GM21447 (cell line): ENCODE results near the gene ZMYND8.
"Not testable (repeated sequence)": the region's sequence is repeated elsewhere in the genome, so short reads cannot be mapped to it uniquely, and the experiment has no call there.

ENCODE experiments used
- ATAC-seq: cut with Tn5 transposase; IDR thresholded peaks from one replicate; pipeline ENCODE4 v1.9.1; 2021; ENCODE audit not compliant: unreplicated experiment

Gene ZMYND8

GRCh38 chr20:47211036-47211435 is 145.5 kb downstream of the ZMYND8 start:
- no peak for ATAC-seq

DNA sequence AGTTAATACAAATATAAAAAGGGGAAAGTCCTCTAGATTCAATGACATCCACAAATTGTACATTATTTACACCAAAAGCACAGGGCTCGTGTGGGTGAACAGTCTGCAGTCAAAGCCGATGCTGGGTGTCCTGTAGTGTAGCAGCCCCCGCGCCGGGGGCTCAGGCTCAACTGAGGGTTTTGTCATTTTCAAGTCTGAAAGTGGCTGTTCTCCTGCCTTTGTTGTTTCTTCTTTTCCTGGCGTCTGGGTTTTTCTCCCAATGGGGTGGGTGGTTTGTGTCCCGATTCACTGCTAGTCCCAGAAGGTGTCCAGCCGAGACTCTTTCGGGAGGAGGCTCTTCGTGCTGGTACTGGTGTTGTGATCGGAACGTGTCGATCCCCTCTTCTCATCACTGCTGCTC is 146.0 kb downstream of the ZMYND8 start:
- no peak for ATAC-seq

- no peak for ATAC-seq
Measured at GRCh38 chr20:47209982-47210381, 146.5 kb downstream of the ZMYND8 start.

DNA sequence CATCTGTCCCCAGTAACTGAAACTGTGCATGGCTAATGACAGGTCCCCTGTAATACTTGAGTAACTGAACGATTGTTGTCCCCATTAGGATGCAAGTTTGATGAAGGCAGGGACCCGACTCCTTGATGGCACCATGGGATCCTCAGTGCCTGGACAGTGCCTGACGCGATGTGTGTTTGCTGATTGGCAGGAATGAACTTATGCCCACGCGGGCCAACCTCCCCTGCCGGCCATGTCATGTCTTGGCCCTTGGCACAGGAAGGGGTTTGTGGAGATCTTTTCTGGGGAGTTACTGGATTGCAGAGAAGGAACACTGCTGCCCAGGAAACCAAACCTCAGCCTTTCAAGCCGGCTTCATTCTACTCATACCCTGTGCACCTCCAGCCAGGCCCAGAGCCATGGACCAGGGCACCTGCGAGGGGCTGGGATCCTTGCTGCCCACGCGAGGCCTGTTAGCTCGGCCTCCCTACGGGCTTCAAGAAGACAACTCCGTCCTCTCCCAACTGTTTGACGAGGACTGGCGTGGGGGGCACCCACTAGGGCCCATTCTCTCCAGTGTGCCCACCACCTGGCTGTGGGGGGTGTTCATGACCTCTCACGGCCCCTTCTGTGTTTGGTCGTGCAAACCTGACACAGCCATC is 147.8 kb downstream of the ZMYND8 start:
- ATAC-seq, result no peak

- ATAC-seq, result no peak
Measured at GRCh38 chr20:47206962-47207641, 149.4 kb downstream of the ZMYND8 start.

GRCh38 chr20:47206552-47206951 is 149.9 kb downstream of the ZMYND8 start:
- ATAC-seq, result not testable (repeated sequence)

GRCh38 chr20:47205577-47206123 is 150.8 kb downstream of the ZMYND8 start:
- ATAC-seq, result no peak

DNA sequence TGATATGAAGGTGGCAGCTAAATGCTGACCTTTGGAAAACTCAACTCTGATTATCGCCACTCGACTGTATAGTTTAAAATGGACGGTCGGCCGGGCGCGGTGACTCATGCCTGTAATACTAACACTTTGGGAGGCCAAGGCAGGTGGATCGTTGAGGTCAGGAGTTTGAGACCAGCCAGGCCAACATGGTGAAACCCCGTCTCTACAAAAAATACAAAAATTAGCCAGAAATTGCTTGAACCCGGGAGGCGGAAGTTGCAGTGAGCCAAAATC is 151.7 kb downstream of the ZMYND8 start:
- ATAC-seq, result not testable (repeated sequence)

GRCh38 chr20:47204008-47204849 is 152.3 kb downstream of the ZMYND8 start:
- no peak for ATAC-seq

GRCh38 chr20:47202733-47203667 is 153.5 kb downstream of the ZMYND8 start:
- no peak for ATAC-seq

GRCh38 chr20:47201074-47201730 is 155.3 kb downstream of the ZMYND8 start:
- ATAC-seq, result no peak

- no peak for ATAC-seq
Measured at GRCh38 chr20:47198996-47199552, 157.4 kb downstream of the ZMYND8 start.

- no peak for ATAC-seq
Measured at GRCh38 chr20:47198254-47198671, 158.2 kb downstream of the ZMYND8 start.

DNA sequence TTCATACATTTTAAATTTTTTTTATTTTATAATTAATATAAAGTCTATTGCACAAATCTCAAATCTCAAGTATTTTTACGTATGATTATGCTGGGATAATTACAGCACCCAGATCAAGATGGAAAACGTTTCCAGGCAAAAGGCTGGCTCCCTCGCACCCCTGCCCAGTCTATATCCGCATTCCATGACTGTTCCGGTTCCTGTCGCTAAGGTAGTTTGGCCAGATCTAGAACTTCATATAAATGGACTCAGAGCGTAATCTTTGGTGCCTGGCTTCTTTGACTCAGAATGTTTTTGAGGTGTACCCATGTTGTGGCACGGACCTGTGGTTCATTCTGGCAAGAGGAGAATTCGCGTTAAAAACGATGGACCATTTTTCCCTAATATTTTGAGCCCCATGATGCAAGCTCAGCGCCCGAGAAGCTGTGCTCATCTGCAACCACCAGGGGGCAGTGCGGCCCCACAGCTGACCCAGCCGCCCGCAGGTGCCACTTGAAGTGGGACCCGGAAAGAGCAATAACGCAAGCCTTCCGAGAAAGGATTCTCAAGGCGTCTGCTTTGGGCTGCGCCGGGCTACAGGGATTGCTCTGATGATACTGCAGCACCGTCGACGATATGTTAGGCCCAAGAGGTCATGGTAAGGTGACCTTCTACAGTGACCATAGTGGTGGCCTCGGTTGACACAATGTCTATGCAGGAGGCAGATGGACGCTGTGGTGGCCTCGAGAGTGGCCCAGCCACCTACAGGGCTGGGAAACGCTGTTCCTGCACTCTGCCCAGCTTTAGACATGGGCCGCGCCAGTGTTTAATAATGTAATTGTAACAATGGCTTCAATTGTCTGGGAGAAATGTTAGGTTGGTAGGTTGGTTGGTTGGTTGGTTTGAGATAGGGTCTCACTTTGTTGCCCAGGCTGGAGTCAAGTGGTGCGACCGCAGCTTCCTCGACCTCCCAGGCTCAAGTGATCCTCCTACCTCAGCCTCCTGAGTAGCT is 160.1 kb downstream of the ZMYND8 start:
- no peak for ATAC-seq

DNA sequence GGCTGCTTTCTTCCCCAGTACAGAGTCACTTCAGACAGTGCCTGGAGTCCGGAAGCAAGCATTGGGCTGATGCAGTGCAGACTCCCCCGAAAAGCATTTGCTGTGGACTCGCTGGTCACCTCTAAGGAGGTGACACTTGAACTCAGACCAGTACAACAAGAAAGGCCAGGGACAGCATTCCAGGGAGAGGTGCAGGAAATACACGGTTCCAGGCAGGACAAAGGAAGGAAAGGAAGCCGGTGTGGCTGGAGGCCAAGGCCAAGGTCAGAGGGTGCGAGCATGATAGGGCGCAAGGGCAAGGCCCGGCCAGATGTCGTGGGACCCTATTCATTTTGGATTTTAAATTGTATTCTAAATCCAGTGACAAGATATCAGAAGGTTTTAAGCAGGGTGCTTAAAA is 160.9 kb downstream of the ZMYND8 start:
- no peak for ATAC-seq

DNA sequence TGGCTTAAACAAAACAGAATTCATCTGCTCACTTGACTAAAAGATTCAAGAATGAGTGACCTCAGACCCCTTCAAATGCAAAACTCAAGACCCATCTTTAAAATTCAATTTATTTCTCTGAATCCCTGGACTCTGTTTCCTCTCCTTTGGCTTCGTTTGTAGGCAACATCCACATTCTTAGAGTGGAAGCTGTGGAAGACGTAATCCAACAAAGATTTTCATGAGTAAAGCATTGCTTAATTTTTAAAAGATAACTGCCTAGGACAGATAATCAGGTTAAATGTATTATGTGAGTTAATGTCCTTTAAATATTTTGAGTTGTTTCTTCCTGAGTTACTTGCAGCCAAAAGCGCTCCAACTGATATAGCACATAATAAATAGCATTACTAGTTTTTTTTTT is 164.5 kb downstream of the ZMYND8 start:
- no peak for ATAC-seq

DNA sequence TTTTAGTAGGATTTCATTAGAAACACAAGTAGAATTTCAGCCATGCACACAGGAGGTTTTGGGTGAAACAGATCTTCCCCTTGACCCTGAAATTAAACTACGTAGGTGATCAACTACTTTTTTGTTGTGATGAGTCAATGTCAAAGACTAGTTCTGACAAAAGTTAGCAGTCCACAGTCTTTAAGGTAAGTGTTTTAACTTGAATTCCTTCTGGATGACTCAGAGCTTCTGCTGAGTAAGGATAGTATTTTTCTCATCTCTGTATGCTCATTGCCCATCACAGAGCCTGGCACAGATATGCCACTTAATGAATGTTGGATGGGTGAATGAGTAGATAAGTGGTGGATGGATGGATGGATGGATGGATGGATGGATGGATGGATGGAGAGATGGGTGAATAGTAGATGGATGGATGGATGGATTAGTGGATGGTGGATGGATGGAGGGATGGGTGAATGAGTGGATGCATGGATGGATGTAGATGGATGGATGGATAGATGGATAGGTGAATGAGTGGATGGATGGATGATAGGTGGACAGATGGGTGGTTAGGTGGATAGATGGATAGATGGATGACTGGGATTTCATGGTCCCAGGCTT is 165.3 kb downstream of the ZMYND8 start:
- ATAC-seq, result no peak

DNA sequence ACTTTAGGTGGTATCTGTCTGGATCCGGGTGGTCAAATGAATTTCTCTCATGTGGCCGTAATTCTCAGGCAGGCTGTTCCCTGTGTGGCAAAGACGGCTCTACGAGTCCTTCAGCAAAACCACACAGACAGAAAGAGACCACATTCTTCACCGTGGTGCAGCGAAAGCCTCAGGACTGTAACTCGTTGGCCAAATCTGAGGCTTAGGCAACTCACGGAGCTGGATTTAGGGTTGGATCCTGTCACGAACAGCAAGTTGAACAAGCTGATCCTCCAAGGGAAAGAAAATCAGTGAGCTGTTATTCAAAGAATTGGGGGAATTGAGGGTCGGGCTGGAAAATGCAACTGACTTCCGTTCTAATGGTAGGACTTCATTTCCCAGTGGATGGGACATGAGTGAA is 167.4 kb downstream of the ZMYND8 start:
- no peak for ATAC-seq
